H1 (cell line): ENCODE results near the gene ADGRG1. TPM values are rescaled to one million over a fixed set of nuclear protein-coding genes. Genes with fewer than 3 reads are reported as not detected.

ENCODE experiments used
- BRCA1 ChIP-seq: IDR thresholded peaks from 2 replicates; pipeline ENCODE4 v1.6.1; 2012; ENCODE audit warnings: low read depth, low read length, improper control_type of control experiment
- CHD2 ChIP-seq: IDR thresholded peaks from 2 replicates; pipeline ENCODE4 v1.6.1; 2012; ENCODE audit warnings: low read length, improper control_type of control experiment
- RAD21 ChIP-seq, 2 experiments: IDR thresholded peaks in 1 of 2; conservative IDR thresholded peaks in 1 of 2; 2 replicates each; pipeline ENCODE4 v1.6.1; 2011; ENCODE audit warnings: low read depth in 2 of 2, low read length in 2 of 2, improper control_type of control experiment in 1 of 2, inconsistent platforms in 1 of 2, mild to moderate bottlenecking in 1 of 2, moderate library complexity in 1 of 2
- RXRA ChIP-seq: IDR thresholded peaks from 2 replicates; pipeline ENCODE4 v1.6.1; 2011; ENCODE audit warnings: low read depth, mild to moderate bottlenecking, low read length, moderate library complexity; ENCODE audit not compliant: insufficient read depth
- polyA plus RNA-seq, 7 experiments: library from polyadenylated mRNA; depleted of rRNA in 3 of 7; stranded (reverse) in 5 of 7; unstranded in 2 of 7; fragments of >200 nt in 5 of 7; fragments of 200-250 nt in 2 of 7; gene quantifications; 1 replicate in 5 of 7; 2 replicates in 1 of 7; 4 replicates in 1 of 7; pipeline versions ENCODE4 v1.2.1 to v1.2.3, GENCODE V29; 2011 to 2013; ENCODE audit warnings: missing spikeins in 2 of 7, mixed read lengths in 2 of 7
- total RNA-seq: library from RNA; stranded (reverse); fragmentation: NEBNext Ultra II Directional; extraction: Animal tissue kit (Norgen Biotek cat#: 25700); gene quantifications from 2 replicates; pipeline ENCODE4 v1.2.1, GENCODE V29; 2021

Gene ADGRG1
- total and polyA plus RNA-seq, 2 of the 8 experiments (the other 6 are each of a cell fraction or from before 2014, with no cell fraction given): 1.3 to 2.6 TPM

GRCh38 chr16:57614536-57614935 lies 13.9 kb upstream of the ADGRG1 start (continued):
- TF ChIP-seq BRCA1 (no peak), RAD21 (IDR thresholded peaks at IDR 0.05 in 1 of 2, conservative IDR thresholded peaks at IDR 0.05 in 1 of 2; ENCODE audit: low read depth in 2 of 2, low read length in 2 of 2) (no peak), RXRA (no peak), CHD2 (no peak)
